HCT116 (cell line): ENCODE results near the gene CASZ1. TPM values are rescaled to one million over a fixed set of nuclear protein-coding genes. Genes with fewer than 3 reads are reported as not detected.

Experiments
- ATAC-seq: fragments of 200-7000 bp; cut with Tn5 transposase; 2 replicates; pipeline ENCODE4 v1.9.1; 2020; ENCODE audit warnings: mild to moderate bottlenecking, moderate library complexity
- BruUV-seq: library from RNA; stranded (reverse); fragments of 400-500 nt; replicated peaks from 2 replicates; lab custom pipeline; 2021; lab: Mats Ljungman, UMichigan
- CTCF ChIA-PET: fragments of 300-600 bp; sonication (Branson Sonifier 250); formaldehyde crosslinking; loops from one replicate; lab custom pipeline; 2021; ENCODE audit warnings: antibody characterized with exemption; lab: Charles Lee
- POLR2A ChIA-PET: fragments of 300-600, 350-600 bp; sonication (Branson Sonifier 250); formaldehyde crosslinking; loops from one replicate; lab custom pipeline; 2021; ENCODE audit warnings: antibody characterized with exemption; lab: Charles Lee
- RAD21 ChIA-PET, 2 experiments: fragments of 300-600 bp; sonication (Branson Sonifier 250); formaldehyde crosslinking; loops; one replicate each; lab custom pipeline; 2023; ENCODE audit warnings: low total read pairs in 2 of 2; ENCODE audit not compliant: uncharacterized antibody in 2 of 2, unreplicated experiment in 2 of 2, low non-redundant PET in 1 of 2; lab: Charles Lee
- DNase-seq: peaks from one replicate; pipeline ENCODE4 v3.0.0-alpha.2; 2010; ENCODE audit warnings: low read depth, low spot score
- H2AFZ ChIP-seq: fragments of 200-600 bp; shearing (Covaris generic), sonication (generic); 2 replicates; pipeline ENCODE4 v1.6.1; 2017; ENCODE audit warnings: low read depth, mixed run types, mixed read lengths, antibody characterized with exemption, low read length; ENCODE audit not compliant: poor library complexity, severe bottlenecking
- H3K27ac ChIP-seq: 2 replicates; pipeline ENCODE4 v1.5.1; 2012; ENCODE audit warnings: low read depth, low read length
- H3K27me3 ChIP-seq: fragments of 200-600 bp; sonication (generic); 2 replicates; pipeline ENCODE4 v1.6.1; 2016; ENCODE audit warnings: mixed run types, low read length, mixed read lengths; ENCODE audit not compliant: insufficient read depth
- H3K36me3 ChIP-seq, 2 experiments: fragments of 200-500 bp in 1 of 2; fragments of 200-600 bp in 1 of 2; sonication (Bioruptor generic) in 1 of 2; sonication (generic) in 1 of 2; 2 replicates each; pipeline versions ENCODE4 v1.5.1 to v1.6.1; 2014 to 2016; ENCODE audit warnings: low read length in 2 of 2, inconsistent platforms in 1 of 2, mixed read lengths in 1 of 2, mixed run types in 1 of 2; ENCODE audit not compliant: insufficient read depth in 2 of 2, control insufficient read depth in 1 of 2
- H3K4me1 ChIP-seq, 2 experiments: fragments of 200-600 bp in 1 of 2; sonication (generic) in 1 of 2; 2 replicates each; pipeline versions ENCODE4 v1.5.1 to v1.6.1; 2012 to 2017; ENCODE audit warnings: low read length in 2 of 2, inconsistent platforms in 1 of 2, mild to moderate bottlenecking in 1 of 2, mixed read lengths in 1 of 2, mixed run types in 1 of 2, moderate library complexity in 1 of 2; ENCODE audit not compliant: insufficient read depth in 2 of 2, control insufficient read depth in 1 of 2
- H3K4me2 ChIP-seq: fragments of 200-600 bp; sonication (generic); 2 replicates; pipeline ENCODE4 v1.6.1; 2017; ENCODE audit warnings: mixed run types, low read length, mixed read lengths
- H3K4me3 ChIP-seq, 2 experiments: fragments of 200-600 bp in 1 of 2; sonication (generic) in 1 of 2; replicated peaks in 1 of 2; 2 replicates each; pipeline ENCODE4 v1.5.1; 2011 to 2016; ENCODE audit warnings: low read length in 2 of 2, control low read depth in 1 of 2, low read depth in 1 of 2, mild to moderate bottlenecking in 1 of 2, mixed read lengths in 1 of 2, mixed run types in 1 of 2
- H3K79me2 ChIP-seq: fragments of 200-600 bp; sonication (generic); 2 replicates; pipeline ENCODE4 v1.6.1; 2017; ENCODE audit warnings: mild to moderate bottlenecking, mixed run types, low read length, moderate library complexity, mixed read lengths; ENCODE audit not compliant: insufficient read depth
- H3K9ac ChIP-seq: fragments of 200-600 bp; sonication (generic); 2 replicates; pipeline ENCODE4 v1.6.1; 2016; ENCODE audit warnings: low read length, mixed read lengths
- H3K9me2 ChIP-seq: fragments of 200-600 bp; sonication (generic), shearing (Covaris generic); 2 replicates; pipeline ENCODE4 v1.6.1; 2017; ENCODE audit warnings: mixed run types, mild to moderate bottlenecking, moderate library complexity; ENCODE audit not compliant: insufficient read depth
- H3K9me3 ChIP-seq, 2 experiments: fragments of 200-500 bp in 1 of 2; fragments of 200-600 bp in 1 of 2; sonication (Bioruptor generic) in 1 of 2; sonication (generic) in 1 of 2; 2 replicates each; pipeline ENCODE4 v1.6.1; 2014 to 2017; ENCODE audit warnings: low read length in 2 of 2, mixed read lengths in 2 of 2, inconsistent platforms in 1 of 2, low read depth in 1 of 2, mild to moderate bottlenecking in 1 of 2, mixed run types in 1 of 2, moderate library complexity in 1 of 2; ENCODE audit not compliant: control insufficient read depth in 1 of 2, insufficient read depth in 1 of 2
- H4K20me1 ChIP-seq: fragments of 200-600 bp; sonication (generic), shearing (Covaris generic); 2 replicates; pipeline ENCODE4 v1.6.1; 2017; ENCODE audit warnings: mixed run types, mild to moderate bottlenecking, moderate library complexity; ENCODE audit not compliant: insufficient read depth
- CEBPB ChIP-seq: IDR thresholded peaks from 2 replicates; pipeline ENCODE4 v1.6.1; 2012; ENCODE audit warnings: low read depth
- CTCF ChIP-seq, 3 experiments: fragments of 200-600 bp in 1 of 3; sonication (generic) in 1 of 3; IDR thresholded peaks in 2 of 3; conservative IDR thresholded peaks in 1 of 3; 2 replicates each; pipeline ENCODE4 v1.5.1; 2012 to 2017; ENCODE audit warnings: low read depth in 2 of 3, low read length in 2 of 3, antibody characterized with exemption in 1 of 3, borderline replicate concordance in 1 of 3, control low read depth in 1 of 3, mild to moderate bottlenecking in 1 of 3, mixed read lengths in 1 of 3, mixed run types in 1 of 3, moderate library complexity in 1 of 3; ENCODE audit not compliant: insufficient read depth in 1 of 3
- MAX ChIP-seq: IDR thresholded peaks from 2 replicates; pipeline ENCODE4 v1.6.1; 2012
- REST ChIP-seq: IDR thresholded peaks from 2 replicates; pipeline ENCODE4 v1.6.1; 2012; ENCODE audit warnings: low read depth
- SRF ChIP-seq: IDR thresholded peaks from 2 replicates; pipeline ENCODE4 v1.6.1; 2012; ENCODE audit warnings: low read depth
- TCF7L2 ChIP-seq: IDR thresholded peaks from 2 replicates; pipeline ENCODE4 v1.7.0; 2011; ENCODE audit warnings: borderline replicate concordance, inconsistent platforms; ENCODE audit not compliant: insufficient read depth, insufficient read length; ENCODE audit errors: extremely low read depth
- intact Hi-C: fragments of 100-400 bp; cut with micrococcal nuclease; formaldehyde crosslinking; loops from 2 replicates; pipeline ENCODE4 v1.10.0; 2022
- total RNA-seq: library from RNA; stranded (reverse); gene quantifications from one replicate; pipeline ENCODE4 v1.2.1, GENCODE V29; 2021; ENCODE audit not compliant: unreplicated experiment

The CASZ1 gene
- total RNA-seq, 1 experiment from 2014 or later = 7.7 TPM

GRCh38 chr1:10685808-10686403, 110.5 kb downstream of the CASZ1 start:
- POLR2A ChIA-PET = no interaction called here
- intact Hi-C loops = no loop called here
- Histone ChIP-seq H3K9me2 (no peaks in the 10 kb centered on the region), H3K9ac (no peak overlapping the region), H2AFZ (no peak overlapping the region), H3K27ac (no peak overlapping the region; the same call in 1 of the 2 replicates), H3K27me3 (no peaks in the 10 kb centered on the region), H3K4me3 (no peak overlapping the region), H3K36me3 (no peaks in the 10 kb centered on the region), H3K9me3 (no peaks in the 10 kb centered on the region), H4K20me1 (no peaks in the 10 kb centered on the region)
- no peak for DNase-seq
- no TSS peak for BruUV-seq
- CTCF ChIA-PET = no interaction called here
- TF ChIP-seq CTCF (IDR thresholded peaks at IDR 0.05 in 2 of 3, conservative IDR thresholded peaks at IDR 0.05 in 1 of 3; ENCODE audit: borderline replicate concordance in 1 of 3, insufficient read depth in 1 of 3, low read depth in 2 of 3, low read length in 2 of 3) (no peak), REST (no peak), MAX (no peak), TCF7L2 (no peak), CEBPB (no peak), SRF (no peak)
- TF ChIP-seq, all 23 proteins: peak for 0
- no peaks in the 10 kb centered on the region for H3K79me2 ChIP-seq
- RAD21 ChIA-PET = no interaction called here
- H3K4me2 ChIP-seq = peak overlapping the region; percentile 40; the same call in 1 of the 2 replicates
- no peak for ATAC-seq
- H3K4me1 ChIP-seq = peaks cover 17 to 19% of the 10 kb centered on the region in 2 experiments
